Ecto neural progenitor cell (in vitro differentiated cells): Measurements from ENCODE around the gene MIAT.

Experiments used
- DNase-seq: peaks from one replicate; pipeline ENCODE4 v3.0.0-alpha.2; 2018; ENCODE audit warnings: low spot score

The MIAT gene

GRCh38 chr22:26669060-26669481 is 11.7 kb downstream of the MIAT start:
- no peak for DNase-seq

- no peak for DNase-seq
Measured at GRCh38 chr22:26670459-26670858, 13.1 kb downstream of the MIAT start.

GRCh38 chr22:26671317-26672059 is 14.1 kb downstream of the MIAT start:
- DNase-seq = no peak

- no peak for DNase-seq
Measured at GRCh38 chr22:26672060-26672471, 14.7 kb downstream of the MIAT start.

- peak; percentile 92 for DNase-seq
Measured at GRCh38 chr22:26672590-26673468, 15.4 kb downstream of the MIAT start.

- DNase-seq = no peak
Measured at GRCh38 chr22:26673486-26673885, 16.1 kb downstream of the MIAT start.

DNA sequence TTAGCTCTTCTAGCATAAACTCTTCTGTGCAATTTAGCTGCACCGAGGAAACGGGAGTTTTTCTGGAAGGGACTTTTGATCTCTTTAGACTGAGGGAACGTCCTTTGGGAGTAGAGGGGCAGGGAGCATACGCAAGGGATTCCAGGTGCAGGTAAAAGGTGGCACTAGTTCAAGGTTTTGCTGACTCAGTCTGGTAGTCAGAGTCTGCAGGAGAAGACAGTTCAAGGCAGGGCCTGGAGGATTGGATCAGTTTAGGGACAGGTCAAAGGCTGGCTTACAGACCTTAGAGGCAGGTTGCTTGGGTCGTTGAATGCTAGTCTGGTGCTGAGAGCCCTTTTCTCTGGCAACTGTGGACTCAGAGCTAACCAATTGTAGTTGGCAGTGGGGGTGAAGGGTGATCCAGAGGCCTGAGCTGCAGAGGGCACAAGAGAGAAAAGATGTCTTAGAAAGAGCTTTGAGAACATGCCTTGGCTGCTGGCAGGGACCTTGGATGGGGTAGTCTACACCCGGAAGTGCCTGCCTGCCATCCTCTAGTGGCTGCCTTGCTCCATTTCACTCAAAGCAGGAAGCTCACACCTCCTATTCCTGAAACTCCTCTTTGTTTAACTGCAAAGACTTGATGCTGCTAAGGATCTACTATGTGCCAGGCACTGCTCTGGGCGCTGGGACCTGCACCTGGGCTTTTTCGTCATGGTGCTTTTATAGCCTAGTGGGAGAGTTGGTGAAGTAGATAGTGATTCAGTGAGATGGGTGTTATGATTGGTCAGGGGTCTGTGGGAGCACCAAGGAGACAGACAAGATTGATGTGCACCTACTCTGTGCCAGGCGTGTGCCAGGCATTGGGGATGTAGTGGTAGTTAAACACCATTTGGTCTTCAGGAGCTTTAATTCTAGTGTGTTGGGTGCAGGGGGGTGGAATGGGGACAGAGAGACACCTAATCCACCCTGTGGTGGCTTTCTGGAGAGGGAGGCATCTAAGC is 17.1 kb downstream of the MIAT start:
- no peak for DNase-seq

DNA sequence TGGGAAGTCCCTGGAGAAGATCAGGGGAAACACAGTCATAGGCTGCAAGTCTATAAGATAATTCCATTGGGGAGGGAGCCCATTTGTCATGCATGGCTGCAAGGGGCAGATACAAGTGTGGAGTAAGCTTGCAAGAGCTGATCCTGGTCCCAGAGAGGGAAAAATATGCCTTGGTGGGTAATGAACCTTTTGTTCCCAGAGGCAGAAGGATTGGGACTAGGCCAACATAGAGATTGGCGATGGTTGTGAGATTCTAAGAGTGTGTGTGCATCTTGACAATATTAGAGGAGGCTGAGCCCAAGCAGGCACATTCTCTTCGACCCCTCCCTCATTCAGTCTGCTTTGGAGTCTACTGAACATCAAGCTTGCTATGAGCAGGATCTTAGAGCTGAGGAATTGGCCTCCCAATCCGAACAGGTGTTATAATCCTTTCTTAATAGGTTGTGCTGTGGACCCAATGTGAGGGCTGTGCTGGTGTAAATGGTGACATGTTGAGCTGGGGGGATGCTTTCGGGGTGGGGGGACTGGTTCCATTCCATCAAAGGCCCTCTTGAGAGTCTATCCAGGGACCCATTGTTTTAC is 18.4 kb downstream of the MIAT start:
- no peak for DNase-seq

- DNase-seq = no peak
Measured at GRCh38 chr22:26677217-26677616, 19.8 kb downstream of the MIAT start.

DNA sequence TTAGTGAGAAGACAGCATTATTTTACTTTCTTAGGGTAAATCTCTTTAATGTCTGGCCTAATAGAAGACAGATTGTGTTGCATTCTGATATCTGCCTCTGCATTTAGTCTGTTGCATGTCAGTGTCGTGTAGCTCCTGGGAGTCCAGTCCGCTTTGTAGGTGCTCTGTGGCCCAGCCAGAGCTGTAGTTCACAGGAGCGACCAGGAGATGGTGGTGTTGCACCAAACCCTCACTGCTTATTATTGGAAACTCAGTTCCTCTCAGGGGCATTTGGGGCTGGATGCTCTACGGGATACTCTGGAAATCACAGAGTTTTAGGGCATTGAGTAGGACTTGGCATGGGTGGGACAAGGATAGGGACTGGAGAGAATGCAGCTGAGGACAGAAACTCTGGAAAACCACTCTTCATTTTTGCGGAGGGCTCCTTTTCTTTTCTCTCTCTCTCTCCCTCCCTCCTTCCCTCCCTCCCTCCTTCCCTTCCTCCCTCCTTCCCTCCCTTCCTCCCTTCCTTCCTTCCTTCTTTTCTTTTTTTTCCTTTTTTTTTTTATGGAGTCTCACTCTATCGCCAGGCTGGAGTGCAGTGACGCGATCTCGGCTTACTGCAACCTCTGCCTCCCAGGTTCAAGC is 21.7 kb downstream of the MIAT start:
- peak; percentile 86 for DNase-seq

DNA sequence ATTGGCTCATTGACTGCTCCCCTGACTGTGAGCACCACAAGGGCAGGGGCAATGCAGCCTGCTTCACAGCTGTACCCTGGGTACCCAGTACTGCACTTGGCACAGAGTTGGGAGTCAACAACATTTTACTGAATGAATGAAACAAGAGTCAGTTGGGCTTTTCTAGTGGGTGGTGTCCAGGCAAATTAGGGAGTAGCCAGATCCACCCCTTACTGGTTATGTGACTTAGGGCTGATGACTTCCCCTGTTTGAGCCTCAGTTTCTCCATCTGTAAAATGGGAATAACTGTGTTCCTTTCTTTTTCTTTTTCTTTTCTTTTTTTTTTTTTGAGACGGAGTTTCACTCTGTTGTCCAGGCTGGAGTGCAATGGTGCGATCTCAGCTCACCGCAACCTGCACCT is 23.1 kb downstream of the MIAT start:
- no peak for DNase-seq

DNA sequence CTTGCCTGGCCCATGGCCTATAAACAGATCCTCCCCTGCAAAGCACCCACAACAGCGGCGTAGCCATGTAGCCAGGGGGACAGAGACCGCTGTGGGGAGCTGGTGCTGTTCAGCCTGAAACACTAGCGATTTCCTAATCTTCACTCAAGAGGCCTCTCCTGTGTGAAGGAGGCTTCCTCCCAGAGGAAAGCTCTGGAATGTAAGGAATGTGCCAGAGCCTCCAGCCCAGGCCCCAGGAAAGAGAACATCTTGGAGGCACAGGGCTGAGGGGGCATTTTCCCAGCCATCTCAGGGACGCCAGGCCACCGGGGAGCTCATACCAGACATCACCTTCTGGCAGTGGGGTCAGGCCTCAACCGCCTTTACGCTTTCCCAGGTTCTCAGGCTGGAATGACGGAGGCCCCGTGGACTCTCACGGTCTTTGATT is 24.0 kb downstream of the MIAT start:
- peak; percentile 67 for DNase-seq

DNA sequence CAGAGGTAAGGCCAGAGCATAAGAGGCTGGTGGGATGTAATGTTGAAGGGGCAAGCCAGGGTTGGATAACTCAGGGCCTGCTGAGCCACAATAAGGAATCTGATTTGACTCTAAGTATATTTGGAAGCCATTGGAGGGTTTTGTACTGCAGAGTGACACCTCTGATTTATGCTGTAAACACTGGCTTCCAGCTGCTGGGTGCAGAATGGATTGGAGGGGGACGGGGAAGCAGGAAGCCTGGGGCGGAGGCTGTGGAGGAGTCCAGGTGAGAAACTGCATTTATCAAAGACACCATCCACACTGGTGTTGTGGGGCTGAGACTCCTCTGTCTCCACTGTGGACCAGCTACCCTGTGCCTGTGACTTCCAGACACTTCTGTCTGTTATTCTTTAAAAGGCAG is 26.8 kb downstream of the MIAT start:
- no peak for DNase-seq

DNA sequence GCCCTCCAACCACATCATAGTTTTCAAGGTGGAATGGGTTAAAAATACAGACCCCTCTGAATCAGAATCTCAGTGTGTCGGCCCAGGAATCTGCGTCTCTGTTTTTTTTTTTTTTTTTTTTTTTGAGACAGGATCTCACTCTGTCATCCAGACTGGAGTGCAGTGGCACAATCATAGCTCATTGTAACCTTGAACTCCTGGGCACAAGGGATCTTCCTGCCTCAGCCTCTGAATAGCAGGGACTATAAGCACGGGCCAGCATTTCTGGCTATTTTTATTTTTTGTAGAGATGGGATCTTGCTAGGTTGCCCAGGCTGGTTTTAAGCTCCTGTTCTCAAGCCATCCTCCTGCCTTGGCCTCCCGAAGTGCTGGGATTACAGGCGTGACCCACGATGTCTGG is 28.2 kb downstream of the MIAT start:
- DNase-seq = no peak

- no peak for DNase-seq
Measured at GRCh38 chr22:26687439-26687838, 30.1 kb downstream of the MIAT start.

DNA sequence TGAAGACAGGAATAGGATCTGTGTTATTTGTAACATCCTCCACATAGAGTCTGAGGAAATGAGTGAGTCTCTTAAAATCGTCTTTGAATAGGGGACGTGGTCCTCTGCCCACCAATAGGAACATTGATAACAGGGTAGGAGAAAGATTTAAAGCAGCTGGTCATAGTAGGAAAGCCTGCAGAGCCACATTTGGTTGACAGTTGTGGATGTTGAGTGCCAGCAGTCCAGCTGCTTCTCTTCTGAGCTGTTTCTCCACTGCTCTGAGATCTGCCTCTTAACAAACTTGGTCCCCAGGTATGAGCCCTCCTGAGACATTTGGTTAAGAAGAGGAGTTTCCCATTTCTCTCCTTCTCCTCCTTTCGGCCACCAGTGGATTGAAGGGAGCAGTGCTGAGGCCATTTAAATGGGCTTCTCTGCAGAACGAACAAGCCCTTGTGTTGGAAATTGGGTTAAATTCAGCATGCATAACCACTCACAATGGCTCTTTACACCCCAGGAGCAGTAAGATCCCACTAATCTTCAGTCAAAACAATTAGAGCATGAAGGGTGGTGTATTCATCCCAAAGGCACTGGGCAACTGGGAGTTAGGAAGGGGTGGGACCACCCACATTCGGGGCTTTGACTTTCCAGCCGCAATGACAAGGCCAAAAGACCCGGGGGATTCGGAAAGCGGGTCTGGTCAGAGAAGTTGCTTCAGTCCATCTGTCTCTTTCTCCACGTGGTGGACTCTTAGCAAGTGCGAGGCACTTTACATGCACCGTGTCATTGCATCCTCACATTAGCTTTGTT is 32.3 kb downstream of the MIAT start:
- peak; percentile 72 for DNase-seq

DNA sequence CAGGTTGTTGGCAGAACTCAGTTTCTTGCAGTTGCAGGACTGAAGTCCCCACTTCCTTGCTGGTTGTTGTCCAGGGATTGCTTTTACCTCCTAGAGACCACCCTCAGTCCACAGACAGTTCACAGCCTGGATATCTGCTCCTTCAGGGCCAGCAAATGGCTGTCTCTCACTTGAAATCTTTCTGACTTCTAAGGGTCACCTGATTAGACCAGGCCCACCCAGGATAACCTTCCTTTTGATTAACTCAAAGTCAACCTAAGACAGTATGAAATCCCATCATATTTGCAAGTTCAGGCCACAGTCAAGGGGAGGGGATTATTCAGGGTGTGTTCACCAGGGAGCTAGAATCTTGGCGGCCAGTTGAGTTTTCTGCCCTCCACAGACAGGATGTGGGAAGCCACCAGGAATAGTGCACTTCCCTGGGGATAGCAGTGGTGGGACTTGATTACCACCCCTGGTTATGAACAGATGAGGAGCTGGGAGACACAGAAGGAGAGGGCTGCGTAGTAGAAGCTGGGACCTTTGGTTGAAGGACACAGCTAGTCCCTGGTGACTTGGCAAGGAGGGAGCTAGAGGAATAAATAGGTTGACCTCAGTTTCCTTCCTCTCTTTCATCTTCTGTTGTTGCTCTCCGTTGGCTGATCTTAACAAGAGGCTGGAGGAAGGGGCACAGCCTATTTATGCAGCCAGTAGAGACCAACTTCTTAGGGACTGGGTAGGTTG is 33.4 kb downstream of the MIAT start:
- DNase-seq = no peak

- no peak for DNase-seq
Measured at GRCh38 chr22:26691377-26691716, 34.0 kb downstream of the MIAT start.

DNA sequence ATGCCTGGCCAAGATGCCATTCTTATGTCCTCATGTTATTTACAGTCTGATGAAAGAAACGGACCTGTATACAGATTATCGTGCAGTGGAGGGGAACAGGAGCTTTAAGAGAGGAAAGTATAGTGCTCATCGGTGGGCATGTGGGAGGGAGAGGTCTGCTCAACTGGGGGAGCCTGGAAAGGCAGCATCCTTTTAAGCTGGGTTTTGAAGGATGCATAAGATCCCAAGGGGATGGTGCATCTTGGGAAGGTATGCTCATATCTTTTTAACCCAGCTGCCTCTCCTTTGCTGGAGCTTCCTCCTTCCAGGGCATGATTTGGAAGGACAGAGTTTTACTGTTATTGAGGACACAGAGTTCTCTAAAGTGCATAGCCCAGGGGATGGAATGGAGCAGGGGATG is 34.8 kb downstream of the MIAT start:
- no peak for DNase-seq

- DNase-seq = no peak
Measured at GRCh38 chr22:26697151-26697550, 39.8 kb downstream of the MIAT start.
